HG03460 (cell line): ENCODE data around the gene PCDHGA1.
A peak's percentile ranks its signal among the peaks of the same experiment; 100 is the strongest.
"Not testable (repeated sequence)": the region's sequence is repeated elsewhere in the genome, so short reads cannot be mapped to it uniquely, and the experiment has no call there.

Source experiments
- ATAC-seq: cut with Tn5 transposase; IDR thresholded peaks from one replicate; pipeline ENCODE4 v1.9.1; 2021; ENCODE audit not compliant: unreplicated experiment

The PCDHGA1 gene

GRCh38 chr5:141346017-141346416 is 15.7 kb downstream of the PCDHGA1 start:
- not testable (repeated sequence) for ATAC-seq

- ATAC-seq: no peak
Observed at GRCh38 chr5:141349917-141350619, 19.8 kb downstream of the PCDHGA1 start, which contains the start of gene PCDHGB1. PCDHGB1 (plus strand) TSS chr5:141350099; CDS start chr5:141350261, 162 bp downstream.

DNA sequence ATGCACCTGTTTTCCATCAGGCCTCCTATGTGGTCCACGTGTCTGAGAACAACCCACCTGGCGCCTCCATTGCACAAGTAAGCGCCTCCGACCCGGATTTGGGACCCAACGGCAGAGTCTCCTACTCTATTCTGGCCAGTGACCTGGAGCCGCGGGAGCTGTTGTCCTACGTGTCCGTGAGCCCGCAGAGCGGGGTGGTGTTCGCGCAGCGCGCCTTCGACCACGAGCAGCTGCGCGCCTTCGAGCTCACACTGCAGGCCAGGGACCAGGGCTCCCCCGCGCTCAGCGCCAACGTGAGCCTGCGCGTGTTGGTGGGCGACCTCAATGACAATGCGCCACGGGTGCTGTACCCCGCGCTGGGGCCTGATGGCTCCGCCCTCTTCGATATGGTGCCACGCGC is 21.3 kb downstream of the PCDHGA1 start:
- no peak for ATAC-seq

- no peak for ATAC-seq
Observed at GRCh38 chr5:141354900-141355469, 24.7 kb downstream of the PCDHGA1 start, which contains the start of gene PCDHGA4. PCDHGA4 (plus strand) TSS chr5:141355021; CDS start chr5:141355108, 87 bp downstream.

DNA sequence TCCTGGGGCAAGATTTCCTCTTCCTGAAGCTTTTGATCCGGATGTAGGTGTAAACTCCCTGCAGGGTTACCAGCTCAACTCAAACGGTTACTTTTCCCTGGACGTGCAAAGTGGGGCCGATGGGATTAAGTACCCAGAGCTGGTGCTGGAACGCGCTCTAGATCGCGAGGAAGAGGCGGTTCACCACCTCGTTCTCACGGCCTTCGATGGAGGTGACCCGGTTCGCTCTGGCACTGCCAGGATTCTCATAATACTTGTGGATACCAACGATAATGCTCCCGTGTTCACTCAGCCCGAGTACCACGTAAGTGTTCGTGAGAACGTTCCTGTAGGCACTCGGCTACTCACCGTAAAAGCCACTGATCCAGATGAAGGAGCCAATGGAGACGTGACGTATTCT is 25.3 kb downstream of the PCDHGA1 start:
- no peak for ATAC-seq

- no peak for ATAC-seq
Observed at GRCh38 chr5:141356133-141356532, 25.8 kb downstream of the PCDHGA1 start.

- ATAC-seq: no peak
Observed at GRCh38 chr5:141356950-141357349, 26.6 kb downstream of the PCDHGA1 start.

DNA sequence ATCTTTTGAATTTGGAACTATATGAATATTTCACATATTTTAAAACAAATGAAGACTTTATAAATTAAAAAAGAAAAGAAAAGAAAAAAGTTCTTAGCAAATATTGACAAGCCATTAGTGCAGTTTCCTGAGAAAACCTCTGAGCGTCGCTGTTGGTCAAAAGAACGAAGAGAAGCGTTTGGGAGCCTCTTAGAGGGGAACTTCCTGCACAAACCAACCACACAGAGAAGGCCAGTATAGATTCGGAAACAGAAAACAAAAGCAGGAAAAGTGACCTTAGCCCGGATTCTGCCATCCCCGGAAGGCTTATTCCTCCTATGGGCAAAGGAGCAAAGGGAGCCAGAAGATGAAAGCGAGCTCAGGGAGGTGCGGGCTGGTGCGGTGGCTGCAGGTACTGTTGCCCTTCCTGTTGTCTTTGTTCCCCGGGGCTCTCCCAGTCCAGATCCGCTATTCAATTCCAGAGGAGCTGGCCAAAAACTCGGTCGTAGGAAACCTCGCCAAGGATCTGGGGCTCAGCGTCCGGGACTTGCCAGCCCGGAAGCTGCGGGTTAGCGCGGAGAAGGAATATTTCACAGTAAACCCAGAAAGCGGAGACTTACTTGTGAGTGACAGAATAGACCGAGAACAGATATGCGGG is 29.6 kb downstream of the PCDHGA1 start, which contains the start of gene PCDHGB2:
Gene PCDHGB2 (plus strand): TSS at position 205 of the 637 bp plus-strand sequence. CDS start 142 bp downstream, at position 347.
- ATAC-seq: no peak

DNA sequence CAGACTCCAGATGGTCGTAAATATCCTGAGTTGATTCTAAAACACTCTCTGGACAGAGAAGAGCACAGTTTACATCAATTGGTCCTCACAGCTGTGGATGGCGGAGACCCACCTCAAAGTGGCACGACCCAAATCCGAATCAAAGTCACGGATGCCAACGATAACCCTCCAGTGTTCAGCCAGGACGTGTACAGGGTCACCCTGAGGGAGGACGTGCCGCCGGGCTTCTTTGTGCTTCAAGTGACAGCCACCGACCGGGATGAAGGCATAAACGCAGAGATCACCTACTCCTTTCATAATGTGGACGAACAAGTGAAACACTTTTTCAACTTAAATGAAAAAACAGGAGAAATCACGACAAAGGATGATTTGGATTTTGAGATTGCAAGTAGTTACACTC is 30.4 kb downstream of the PCDHGA1 start:
- ATAC-seq: no peak

- ATAC-seq: no peak
Observed at GRCh38 chr5:141362719-141363118, 32.4 kb downstream of the PCDHGA1 start.

GRCh38 chr5:141363952-141364660 is 33.8 kb downstream of the PCDHGA1 start, which contains the start of gene PCDHGA5:
PCDHGA5 (plus strand) TSS chr5:141364162; CDS start chr5:141364331, 169 bp downstream.
- ATAC-seq: no peak

DNA sequence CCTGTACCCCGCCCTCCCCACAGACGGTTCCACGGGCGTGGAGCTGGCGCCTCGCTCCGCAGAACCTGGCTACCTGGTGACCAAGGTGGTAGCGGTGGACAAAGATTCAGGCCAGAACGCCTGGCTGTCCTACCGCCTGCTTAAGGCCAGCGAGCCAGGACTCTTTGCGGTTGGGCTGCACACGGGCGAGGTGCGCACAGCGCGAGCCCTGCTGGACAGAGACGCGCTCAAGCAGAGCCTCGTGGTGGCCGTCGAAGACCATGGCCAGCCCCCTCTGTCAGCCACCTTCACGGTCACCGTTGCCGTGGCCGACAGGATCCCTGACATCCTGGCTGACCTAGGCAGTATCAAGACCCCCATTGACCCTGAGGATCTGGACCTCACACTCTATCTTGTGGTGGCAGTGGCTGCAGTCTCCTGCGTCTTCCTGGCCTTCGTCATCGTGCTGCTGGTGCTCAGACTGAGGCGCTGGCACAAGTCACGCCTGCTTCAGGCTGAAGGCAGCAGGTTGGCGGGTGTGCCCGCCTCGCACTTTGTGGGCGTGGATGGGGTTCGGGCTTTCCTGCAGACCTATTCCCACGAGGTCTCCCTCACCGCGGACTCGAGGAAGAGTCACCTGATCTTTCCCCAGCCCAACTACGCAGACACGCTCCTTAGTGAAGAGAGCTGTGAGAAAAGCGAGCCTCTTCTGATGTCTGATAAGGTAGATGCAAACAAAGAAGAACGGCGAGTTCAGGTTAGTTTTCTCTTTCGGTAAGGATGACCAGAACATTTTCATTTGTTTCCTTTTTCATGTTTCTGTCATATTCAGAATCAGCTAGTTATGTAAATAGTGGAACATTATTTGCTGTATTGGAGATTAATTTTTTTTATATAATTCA is 35.9 kb downstream of the PCDHGA1 start:
- ATAC-seq: no peak

DNA sequence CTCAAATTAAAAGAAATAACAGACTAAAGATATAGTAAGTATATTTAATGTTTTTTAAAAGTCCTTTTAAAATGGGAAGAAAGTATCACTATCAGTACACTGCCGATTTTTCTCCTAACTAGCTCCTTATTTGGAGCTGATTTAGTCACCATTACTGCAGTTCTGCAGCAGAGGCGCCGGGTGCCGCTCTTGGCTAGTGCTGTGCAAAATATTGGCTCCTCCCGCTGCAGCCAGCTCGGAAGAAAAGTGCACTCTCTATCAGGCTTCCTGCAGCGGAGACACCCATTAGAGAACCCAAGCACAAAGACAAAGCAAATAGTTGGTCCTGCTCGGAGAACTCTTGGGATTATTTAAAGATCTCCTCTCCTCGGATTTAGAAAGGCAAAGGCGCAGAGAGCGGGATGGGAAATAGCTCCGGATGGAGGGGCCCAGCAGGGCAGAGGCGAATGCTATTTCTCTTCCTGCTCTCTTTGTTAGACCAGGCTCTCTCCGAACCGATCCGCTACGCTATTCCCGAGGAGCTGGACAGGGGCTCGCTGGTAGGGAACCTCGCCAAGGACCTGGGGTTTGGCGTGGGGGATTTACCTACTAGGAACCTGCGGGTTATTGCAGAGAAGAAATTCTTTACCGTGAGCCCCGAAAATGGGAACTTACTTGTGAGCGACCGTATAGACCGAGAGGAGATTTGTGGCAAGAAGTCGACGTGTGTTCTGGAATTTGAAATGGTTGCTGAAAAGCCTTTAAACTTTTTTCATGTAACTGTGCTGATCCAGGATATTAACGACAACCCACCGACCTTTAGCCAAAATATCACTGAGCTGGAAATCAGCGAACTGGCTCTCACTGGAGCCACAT is 39.9 kb downstream of the PCDHGA1 start, which contains the start of gene PCDHGB3:
Gene PCDHGB3 (plus strand): TSS at position 249 of the 855 bp plus-strand sequence. CDS start 153 bp downstream, at position 402.
- ATAC-seq: peak; percentile 88

GRCh38 chr5:141371572-141372475 is 41.5 kb downstream of the PCDHGA1 start:
- ATAC-seq: no peak

- ATAC-seq: no peak
Observed at GRCh38 chr5:141373673-141374317, 43.5 kb downstream of the PCDHGA1 start, which contains the start of gene PCDHGA6. PCDHGA6 (plus strand) TSS chr5:141373891; CDS start chr5:141374084, 193 bp downstream.

DNA sequence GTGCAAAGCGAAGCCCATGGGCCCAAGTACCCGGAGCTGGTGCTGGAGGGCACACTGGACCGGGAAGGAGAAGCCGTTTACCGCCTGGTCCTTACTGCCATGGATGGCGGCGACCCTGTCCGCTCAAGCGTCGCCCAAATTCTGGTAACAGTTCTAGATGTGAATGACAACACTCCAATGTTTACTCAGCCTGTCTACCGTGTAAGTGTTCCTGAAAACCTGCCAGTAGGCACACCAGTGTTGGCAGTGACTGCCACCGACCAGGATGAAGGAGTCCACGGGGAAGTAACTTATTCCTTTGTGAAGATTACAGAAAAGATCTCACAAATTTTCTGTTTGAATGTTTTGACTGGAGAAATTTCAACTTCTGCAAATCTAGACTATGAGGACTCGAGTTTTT is 44.3 kb downstream of the PCDHGA1 start:
- no peak for ATAC-seq

DNA sequence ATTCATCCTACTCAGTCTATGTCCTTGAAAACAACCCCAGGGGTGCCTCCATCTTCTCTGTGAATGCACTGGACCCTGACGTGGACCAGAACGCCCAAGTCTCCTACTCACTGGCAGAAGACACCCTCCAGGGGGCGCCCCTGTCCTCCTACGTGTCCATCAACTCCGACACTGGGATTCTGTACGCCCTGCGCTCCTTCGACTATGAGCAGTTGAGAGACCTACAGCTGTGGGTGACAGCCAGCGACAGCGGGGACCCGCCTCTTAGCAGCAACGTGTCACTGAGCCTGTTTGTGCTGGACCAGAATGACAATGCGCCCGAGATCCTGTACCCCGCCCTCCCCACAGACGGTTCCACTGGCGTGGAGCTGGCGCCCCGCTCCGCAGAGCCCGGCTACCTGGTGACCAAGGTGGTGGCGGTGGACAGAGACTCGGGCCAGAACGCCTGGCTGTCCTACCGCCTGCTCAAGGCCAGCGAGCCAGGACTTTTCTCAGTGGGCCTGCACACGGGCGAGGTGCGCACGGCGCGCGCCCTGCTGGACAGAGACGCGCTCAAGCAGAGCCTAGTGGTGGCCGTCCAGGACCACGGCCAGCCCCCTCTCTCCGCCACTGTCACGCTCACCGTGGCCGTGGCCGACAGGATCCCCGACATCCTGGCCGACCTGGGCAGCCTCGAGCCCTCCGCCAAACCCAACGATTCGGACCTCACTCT is 45.3 kb downstream of the PCDHGA1 start:
- not testable (repeated sequence) for ATAC-seq
